ENCODE measurements around the gene PXT1.

GRCh38 chr6:36443471-36444428 is 1.1 kb upstream of the PXT1 start:
- TF ChIP-seq CTCF (IDR thresholded peaks at IDR 0.05), result no peak
- TF ChIP-seq EP300 (IDR thresholded peaks at IDR 0.05), result no peak
